OCI-LY7 (cell line): ENCODE measurements around the gene MAPK8IP3. TPM values are rescaled to one million over a fixed set of nuclear protein-coding genes. Genes with fewer than 3 reads are reported as not detected.

ENCODE experiments used
- BruUV-seq: library from RNA; stranded (reverse); fragments of 400-500 nt; replicated peaks from 2 replicates; lab custom pipeline; 2021; lab: Mats Ljungman, UMichigan
- CTCF ChIA-PET: fragments of 300-600 bp; sonication (Branson Sonifier 250); formaldehyde crosslinking; loops from one replicate; lab custom pipeline; 2022; ENCODE audit warnings: antibody characterized with exemption; ENCODE audit not compliant: unreplicated experiment; lab: Charles Lee
- POLR2A ChIA-PET: fragments of 300-600 bp; sonication (Branson Sonifier 250); formaldehyde crosslinking; loops from one replicate; lab custom pipeline; 2022; ENCODE audit warnings: antibody characterized with exemption; lab: Charles Lee
- DNase-seq: peaks from one replicate; pipeline ENCODE4 v3.0.0-alpha.2; 2015; ENCODE audit warnings: low spot score
- H2AFZ ChIP-seq: fragments of 200-600 bp; sonication (generic), shearing (Covaris generic); 2 replicates; pipeline ENCODE4 v1.6.1; 2014; ENCODE audit warnings: mild to moderate bottlenecking, antibody characterized with exemption, low read length, moderate library complexity
- H3K27ac ChIP-seq: fragments of 200-600 bp; sonication (generic); 2 replicates; pipeline ENCODE4 v1.5.1; 2014; ENCODE audit warnings: mixed run types, low read depth, mild to moderate bottlenecking, moderate library complexity, low read length, inconsistent platforms; ENCODE audit not compliant: poor library complexity, severe bottlenecking
- H3K36me3 ChIP-seq: fragments of 200-600 bp; sonication (generic); 2 replicates; pipeline ENCODE4 v1.6.1; 2014; ENCODE audit warnings: mild to moderate bottlenecking, antibody characterized with exemption, low read length, moderate library complexity, mixed read lengths; ENCODE audit not compliant: insufficient read depth
- H3K4me1 ChIP-seq: fragments of 200-600 bp; sonication (generic); 2 replicates; pipeline ENCODE4 v1.5.1; 2014; ENCODE audit warnings: mild to moderate bottlenecking, low read length; ENCODE audit not compliant: insufficient read depth, poor library complexity, severe bottlenecking
- H3K4me2 ChIP-seq: fragments of 200-600 bp; sonication (generic); 2 replicates; pipeline ENCODE4 v1.6.1; 2014; ENCODE audit warnings: mild to moderate bottlenecking, low read length
- H3K4me3 ChIP-seq: fragments of 200-600 bp; sonication (generic); 2 replicates; pipeline ENCODE4 v1.5.1; 2014; ENCODE audit warnings: mild to moderate bottlenecking, low read depth, low read length; ENCODE audit not compliant: poor library complexity, severe bottlenecking
- H3K79me2 ChIP-seq: fragments of 200-600 bp; sonication (generic); 2 replicates; pipeline ENCODE4 v1.6.1; 2016; ENCODE audit warnings: low read depth, mild to moderate bottlenecking, low read length, moderate library complexity, mixed read lengths; ENCODE audit not compliant: insufficient read depth
- H3K9me2 ChIP-seq: fragments of 200-600 bp; sonication (generic); 2 replicates; pipeline ENCODE4 v1.6.1; 2016; ENCODE audit warnings: mild to moderate bottlenecking, low read length, mixed read lengths; ENCODE audit not compliant: insufficient read depth
- H3K9me3 ChIP-seq: fragments of 200-600 bp; sonication (generic); 2 replicates; pipeline ENCODE4 v1.6.1; 2014; ENCODE audit warnings: mild to moderate bottlenecking, mixed run types, low read length, mixed read lengths
- H4K20me1 ChIP-seq: fragments of 200-600 bp; sonication (generic); 2 replicates; pipeline ENCODE4 v1.6.1; 2014; ENCODE audit warnings: mild to moderate bottlenecking, antibody characterized with exemption, low read length, moderate library complexity, mixed read lengths; ENCODE audit not compliant: insufficient read depth
- EZH2phosphoT487 ChIP-seq: fragments of 200-600 bp; sonication (generic); IDR thresholded peaks from 2 replicates; pipeline ENCODE4 v1.6.1; 2018; ENCODE audit warnings: low read depth, borderline replicate concordance, mild to moderate bottlenecking, mixed run types, antibody characterized with exemption, low read length, moderate library complexity, mixed read lengths
- intact Hi-C: fragments of 100-400 bp; cut with micrococcal nuclease; formaldehyde crosslinking; loops from one replicate; pipeline ENCODE4 v1.10.0; 2022; ENCODE audit not compliant: unreplicated experiment
- total RNA-seq, 2 experiments: library from RNA; depleted of rRNA in 1 of 2; stranded (reverse); fragments of >200 nt in 1 of 2; shearing (Covaris generic) in 1 of 2; gene quantifications; 2 replicates each; pipeline ENCODE4 v1.2.3, GENCODE V29; 2014 to 2022
- TF ChIP-seq, protein P1 (sequence below): fragments of 200-600 bp; sonication (generic); conservative IDR thresholded peaks from 2 replicates; pipeline ENCODE4 v1.5.1; 2014; ENCODE audit warnings: mild to moderate bottlenecking, antibody characterized with exemption, low read length, moderate library complexity, mixed read lengths

Gene MAPK8IP3
- total RNA-seq, 2 experiments from 2014 or later, result 114 to 130 TPM

DNA sequence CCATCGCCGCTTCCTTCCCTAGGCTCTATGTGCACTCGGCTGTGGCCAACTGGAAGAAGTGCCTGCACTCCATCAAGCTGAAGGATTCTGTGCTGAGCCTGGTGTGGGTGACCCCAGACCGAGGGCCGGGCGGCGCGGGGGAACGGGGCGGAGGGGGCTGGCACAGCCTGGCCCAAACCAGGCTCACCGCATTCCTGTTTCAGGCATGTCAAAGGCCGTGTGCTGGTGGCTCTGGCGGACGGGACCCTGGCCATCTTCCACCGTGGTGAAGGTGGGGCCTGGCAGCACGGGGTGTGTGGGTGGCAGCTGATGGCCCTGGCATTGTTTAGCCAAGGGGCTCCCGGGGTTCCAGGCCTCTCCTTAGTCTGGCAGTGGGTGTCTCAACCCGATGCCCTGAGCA, 60.7 kb downstream of the MAPK8IP3 start:
- BruUV-seq, result no TSS peak
- peaks cover 63% of the 10 kb centered on the region for H3K36me3 ChIP-seq

DNA sequence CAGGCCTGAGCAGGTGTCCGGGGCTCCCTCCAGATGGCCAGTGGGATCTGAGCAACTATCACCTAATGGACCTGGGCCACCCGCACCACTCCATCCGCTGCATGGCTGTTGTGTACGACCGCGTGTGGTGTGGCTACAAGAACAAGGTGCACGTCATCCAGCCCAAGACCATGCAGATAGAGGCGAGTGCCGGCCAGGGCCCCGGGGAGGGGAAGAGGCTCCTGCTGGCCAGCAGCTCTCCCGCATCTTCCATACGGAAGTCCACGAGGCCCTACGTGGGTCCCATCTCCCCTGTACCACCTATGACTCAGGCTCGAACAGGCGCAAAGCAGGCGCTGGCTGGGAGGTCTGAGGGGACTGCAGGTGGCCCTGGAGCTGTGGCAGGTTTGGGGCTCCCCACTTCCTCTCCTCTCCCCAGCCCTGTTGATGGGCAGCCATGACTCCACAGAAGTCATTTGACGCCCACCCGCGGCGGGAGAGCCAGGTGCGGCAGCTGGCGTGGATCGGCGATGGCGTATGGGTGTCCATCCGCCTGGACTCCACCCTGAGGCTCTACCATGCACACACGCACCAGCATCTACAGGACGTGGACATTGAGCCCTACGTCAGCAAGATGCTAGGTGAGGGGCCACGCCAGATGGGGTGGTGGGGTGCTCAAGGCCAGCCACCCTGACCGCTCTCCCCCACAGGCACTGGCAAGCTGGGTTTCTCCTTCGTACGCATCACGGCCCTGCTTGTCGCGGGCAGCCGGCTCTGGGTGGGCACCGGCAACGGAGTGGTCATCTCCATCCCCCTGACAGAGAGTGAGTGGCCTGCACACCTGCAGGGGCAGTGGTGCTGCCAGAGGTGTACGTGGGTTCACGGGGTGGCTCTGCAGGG, 61.4 kb downstream of the MAPK8IP3 start:
- BruUV-seq, result no TSS peak
- POLR2A ChIA-PET, result no interaction called here

More for the DNA sequence above, 60.7 kb downstream of the MAPK8IP3 start:
- Histone ChIP-seq H3K4me2 (no peak overlapping the region), H3K27ac (no peak overlapping the region), H3K9me3 (no peaks in the 10 kb centered on the region), H3K9me2 (no peaks in the 10 kb centered on the region), H3K79me2 (peaks cover 1% of the 10 kb centered on the region; the same call in 1 of the 2 replicates), H3K4me1 (peaks cover 10% of the 10 kb centered on the region), H4K20me1 (no peaks in the 10 kb centered on the region), H2AFZ (no peak overlapping the region), H3K4me3 (no peak overlapping the region)
- no peak for DNase-seq
- TF ChIP-seq EZH2phosphoT487, result no peak
- TF ChIP-seq, protein P1, sequence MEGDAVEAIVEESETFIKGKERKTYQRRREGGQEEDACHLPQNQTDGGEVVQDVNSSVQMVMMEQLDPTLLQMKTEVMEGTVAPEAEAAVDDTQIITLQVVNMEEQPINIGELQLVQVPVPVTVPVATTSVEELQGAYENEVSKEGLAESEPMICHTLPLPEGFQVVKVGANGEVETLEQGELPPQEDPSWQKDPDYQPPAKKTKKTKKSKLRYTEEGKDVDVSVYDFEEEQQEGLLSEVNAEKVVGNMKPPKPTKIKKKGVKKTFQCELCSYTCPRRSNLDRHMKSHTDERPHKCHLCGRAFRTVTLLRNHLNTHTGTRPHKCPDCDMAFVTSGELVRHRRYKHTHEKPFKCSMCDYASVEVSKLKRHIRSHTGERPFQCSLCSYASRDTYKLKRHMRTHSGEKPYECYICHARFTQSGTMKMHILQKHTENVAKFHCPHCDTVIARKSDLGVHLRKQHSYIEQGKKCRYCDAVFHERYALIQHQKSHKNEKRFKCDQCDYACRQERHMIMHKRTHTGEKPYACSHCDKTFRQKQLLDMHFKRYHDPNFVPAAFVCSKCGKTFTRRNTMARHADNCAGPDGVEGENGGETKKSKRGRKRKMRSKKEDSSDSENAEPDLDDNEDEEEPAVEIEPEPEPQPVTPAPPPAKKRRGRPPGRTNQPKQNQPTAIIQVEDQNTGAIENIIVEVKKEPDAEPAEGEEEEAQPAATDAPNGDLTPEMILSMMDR, result no peak
- intact Hi-C loops, result no loop called here
- CTCF ChIA-PET, result no interaction called here
- POLR2A ChIA-PET, result no interaction called here

More for the DNA sequence above, 61.4 kb downstream of the MAPK8IP3 start:
- Histone ChIP-seq H3K9me3 (no peaks in the 10 kb centered on the region), H3K4me1 (peaks cover 10% of the 10 kb centered on the region), H2AFZ (no peak overlapping the region), H3K36me3 (peaks cover 70% of the 10 kb centered on the region), H3K9me2 (no peaks in the 10 kb centered on the region), H3K4me3 (no peak overlapping the region), H3K27ac (no peak overlapping the region), H4K20me1 (no peaks in the 10 kb centered on the region), H3K79me2 (peaks cover 7% of the 10 kb centered on the region; the same call in 1 of the 2 replicates), H3K4me2 (no peak overlapping the region)
- DNase-seq, result no peak
- CTCF ChIA-PET, result no interaction called here
- no peak for TF ChIP-seq EZH2phosphoT487
- TF ChIP-seq, protein P1, result no peak
- intact Hi-C loops, result no loop called here
